Endothelial cell of umbilical vein (primary cell): ENCODE measurements around the gene FLT3LG.

Experiments
- EZH2 ChIP-seq: IDR thresholded peaks from 2 replicates; pipeline ENCODE4 v1.6.1; 2012; ENCODE audit warnings: borderline replicate concordance, low read depth, mild to moderate bottlenecking, moderate library complexity, low read length, inconsistent platforms; ENCODE audit not compliant: severe bottlenecking
- FOS ChIP-seq: IDR thresholded peaks from 2 replicates; pipeline ENCODE4 v1.6.1; 2011; ENCODE audit warnings: mild to moderate bottlenecking, low read length, moderate library complexity, borderline replicate concordance; ENCODE audit not compliant: insufficient read depth
- JUN ChIP-seq: IDR thresholded peaks from 2 replicates; pipeline ENCODE4 v1.6.1; 2011; ENCODE audit warnings: borderline replicate concordance, low read depth; ENCODE audit not compliant: insufficient read length, insufficient read depth
- POLR2A ChIP-seq: IDR thresholded peaks from 2 replicates; pipeline ENCODE4 v1.6.1; 2012; ENCODE audit warnings: low read depth, mild to moderate bottlenecking, control low read depth, low read length
- POLR2AphosphoS5 ChIP-seq: IDR thresholded peaks from 2 replicates; pipeline ENCODE4 v1.6.1; 2012; ENCODE audit warnings: low read depth, mild to moderate bottlenecking, control low read depth, low read length, moderate library complexity; ENCODE audit not compliant: insufficient read depth
- TF ChIP-seq, protein P1 (sequence below), 2 donors: IDR thresholded peaks; 1 replicate in 1 of 2; 2 replicates in 1 of 2; pipeline ENCODE4 v1.5.1; 2011; ENCODE audit warnings: low read length in 2 of 2, mild to moderate bottlenecking in 2 of 2, moderate library complexity in 2 of 2, control low read depth in 1 of 2, inconsistent platforms in 1 of 2, low read depth in 1 of 2; ENCODE audit not compliant: insufficient read depth in 1 of 2; ENCODE audit errors: extremely low read depth in 1 of 2
- TF ChIP-seq, protein P2 (sequence below): IDR thresholded peaks from 2 replicates; pipeline ENCODE4 v1.6.1; 2011; ENCODE audit not compliant: insufficient read depth, insufficient read length

- TF ChIP-seq, protein P1, sequence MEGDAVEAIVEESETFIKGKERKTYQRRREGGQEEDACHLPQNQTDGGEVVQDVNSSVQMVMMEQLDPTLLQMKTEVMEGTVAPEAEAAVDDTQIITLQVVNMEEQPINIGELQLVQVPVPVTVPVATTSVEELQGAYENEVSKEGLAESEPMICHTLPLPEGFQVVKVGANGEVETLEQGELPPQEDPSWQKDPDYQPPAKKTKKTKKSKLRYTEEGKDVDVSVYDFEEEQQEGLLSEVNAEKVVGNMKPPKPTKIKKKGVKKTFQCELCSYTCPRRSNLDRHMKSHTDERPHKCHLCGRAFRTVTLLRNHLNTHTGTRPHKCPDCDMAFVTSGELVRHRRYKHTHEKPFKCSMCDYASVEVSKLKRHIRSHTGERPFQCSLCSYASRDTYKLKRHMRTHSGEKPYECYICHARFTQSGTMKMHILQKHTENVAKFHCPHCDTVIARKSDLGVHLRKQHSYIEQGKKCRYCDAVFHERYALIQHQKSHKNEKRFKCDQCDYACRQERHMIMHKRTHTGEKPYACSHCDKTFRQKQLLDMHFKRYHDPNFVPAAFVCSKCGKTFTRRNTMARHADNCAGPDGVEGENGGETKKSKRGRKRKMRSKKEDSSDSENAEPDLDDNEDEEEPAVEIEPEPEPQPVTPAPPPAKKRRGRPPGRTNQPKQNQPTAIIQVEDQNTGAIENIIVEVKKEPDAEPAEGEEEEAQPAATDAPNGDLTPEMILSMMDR (IDR thresholded peaks at IDR 0.05; ENCODE audit: extremely low read depth in 1 of 2, insufficient read depth in 1 of 2, low read depth in 1 of 2, low read length in 2 of 2) = no peak
- TF ChIP-seq EZH2 (no peak), POLR2A (no peak), POLR2AphosphoS5 (no peak), JUN (no peak), FOS (no peak)
- TF ChIP-seq, protein P2, sequence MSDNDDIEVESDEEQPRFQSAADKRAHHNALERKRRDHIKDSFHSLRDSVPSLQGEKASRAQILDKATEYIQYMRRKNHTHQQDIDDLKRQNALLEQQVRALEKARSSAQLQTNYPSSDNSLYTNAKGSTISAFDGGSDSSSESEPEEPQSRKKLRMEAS = no peak
These were observed 41.8 kb downstream of the FLT3LG start for GRCh38 chr19:49515767-49516166.
